ENCODE data around the gene ALG9. TPM values are rescaled to one million over a fixed set of nuclear protein-coding genes. Genes with fewer than 3 reads are reported as not detected.

The ALG9 gene
- polyA plus RNA-seq, 3 donors: 7.4 to 7.9 (median 7.8) TPM

DNA sequence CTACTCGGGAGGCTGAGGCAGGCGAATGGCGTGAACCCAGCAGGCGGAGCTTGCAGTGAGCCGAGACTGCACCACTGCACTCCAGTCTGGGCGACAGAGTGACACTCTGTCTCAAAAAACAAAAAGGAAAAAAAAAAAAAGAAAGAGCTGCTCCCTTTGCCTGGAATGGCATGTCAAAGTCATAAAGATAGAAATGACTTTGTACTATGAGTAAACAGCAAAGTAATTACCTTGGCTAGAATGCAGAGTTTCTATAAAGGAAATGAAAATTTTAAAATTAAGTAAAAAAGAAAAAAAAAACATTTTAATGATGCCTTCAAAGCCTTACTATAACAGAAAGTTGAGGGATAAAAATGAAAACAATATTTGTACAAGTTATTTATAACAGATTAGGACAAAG lies 115.3 kb downstream of the ALG9 start:
- Histone ChIP-seq H4K20me1 (ENCODE audit: insufficient read depth, low read length) (no peaks in the 10 kb centered on the region), H3K79me2 (ENCODE audit: insufficient read depth, low read length) (no peaks in the 10 kb centered on the region), H3K27ac (ENCODE audit: low read depth in 1 of 2, low read length in 2 of 2) (no peak overlapping the region), H3K4me3 (replicated peaks in 1 of 3; ENCODE audit: low read depth in 2 of 3, low read length in 3 of 3) (no peak overlapping the region), H3K36me3 (replicated peaks in 1 of 2; ENCODE audit: control insufficient read depth in 1 of 2, insufficient read depth in 2 of 2, low read length in 2 of 2) (peaks cover 83 to 96% of the 10 kb centered on the region in 2 donors), H3K9me3 (replicated peaks in 1 of 2; ENCODE audit: control insufficient read depth in 1 of 2, insufficient read depth in 1 of 2, low read length in 2 of 2) (no peaks in the 10 kb centered on the region), H3K9ac (ENCODE audit: insufficient read depth, low read length, poor library complexity, severe bottlenecking) (no peak overlapping the region), H3K4me1 (ENCODE audit: control insufficient read depth in 1 of 2, insufficient read depth in 2 of 2, low read length in 2 of 2) (no peaks in the 10 kb centered on the region), H2AFZ (ENCODE audit: insufficient read depth, low read depth, low read length, poor library complexity, severe bottlenecking) (no peak overlapping the region), H3K27me3 (ENCODE audit: control insufficient read depth in 2 of 2, insufficient read depth in 2 of 2, low read length in 2 of 2) (no peaks in the 10 kb centered on the region), H3K4me2 (replicated peaks; ENCODE audit: extremely low read depth, low read length, poor library complexity, severe bottlenecking) (no peak overlapping the region)
- no peaks in the 10 kb centered on the region for H3K9me3 Mint-ChIP-seq
- TF ChIP-seq CTCF (IDR thresholded peaks at IDR 0.05): no peak
- intact Hi-C loops (cut with micrococcal nuclease): no loop called here
- 96% methylated on average over 5 of the region's 6 CpGs for WGBS (ENCODE audit: insufficient coverage)
- H3K36me3 Mint-ChIP-seq: peaks cover 73 to 95% of the 10 kb centered on the region in 2 donors
- DNase-seq: no peak
- H3K27ac Mint-ChIP-seq: no peak overlapping the region
- H3K4me1 Mint-ChIP-seq: no peaks in the 10 kb centered on the region
- H3K27me3 Mint-ChIP-seq (ENCODE audit: low read depth in 3 of 3): no peaks in the 10 kb centered on the region
- H3K4me3 Mint-ChIP-seq: no peak overlapping the region

DNA sequence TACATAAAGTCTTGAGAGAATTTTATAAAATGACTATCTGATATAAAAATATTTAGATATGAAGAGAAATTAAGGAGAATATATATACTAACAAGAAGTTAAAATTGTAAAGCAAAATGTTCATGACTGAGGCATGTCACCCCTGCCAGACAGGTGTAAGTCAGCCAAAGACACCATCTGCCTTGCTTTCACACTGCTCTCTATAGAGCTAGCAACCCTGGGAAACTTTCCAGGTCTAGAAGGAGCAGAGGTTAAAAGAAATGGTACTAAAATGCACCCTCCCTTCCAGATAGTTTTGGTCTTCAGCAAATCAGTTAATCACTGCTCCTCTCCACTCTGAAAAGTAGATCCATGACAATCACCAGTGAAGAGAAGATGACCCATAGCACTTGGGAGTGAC lies 121.7 kb downstream of the ALG9 start:
- no peaks in the 10 kb centered on the region for H3K9me3 ChIP-seq (replicated peaks in 1 of 2; ENCODE audit: control insufficient read depth in 1 of 2, insufficient read depth in 1 of 2, low read length in 2 of 2)
- H3K9me3 Mint-ChIP-seq: peaks cover 0 to 3% (median 0%) of the 10 kb centered on the region in 7 donors
- no peak for DNase-seq
- no peak overlapping the region for H3K4me3 ChIP-seq (replicated peaks in 1 of 3; ENCODE audit: low read depth in 2 of 3, low read length in 3 of 3)
- H3K27ac ChIP-seq (ENCODE audit: low read depth in 1 of 2, low read length in 2 of 2): no peak overlapping the region
- H3K27me3 Mint-ChIP-seq (ENCODE audit: low read depth in 3 of 3): no peaks in the 10 kb centered on the region
- H2AFZ ChIP-seq (ENCODE audit: insufficient read depth, low read depth, low read length, poor library complexity, severe bottlenecking): no peak overlapping the region
- no peak for TF ChIP-seq CTCF (IDR thresholded peaks at IDR 0.05)
- no peak overlapping the region for H3K4me3 Mint-ChIP-seq
- peaks cover 90 to 96% of the 10 kb centered on the region in 2 donors for H3K36me3 ChIP-seq (replicated peaks in 1 of 2; ENCODE audit: control insufficient read depth in 1 of 2, insufficient read depth in 2 of 2, low read length in 2 of 2)
- H3K79me2 ChIP-seq (ENCODE audit: insufficient read depth, low read length): no peaks in the 10 kb centered on the region
- intact Hi-C loops (cut with micrococcal nuclease): no loop called here
- H3K27ac Mint-ChIP-seq: no peak overlapping the region
- no peaks in the 10 kb centered on the region for H4K20me1 ChIP-seq (ENCODE audit: insufficient read depth, low read length)
- H3K9ac ChIP-seq (ENCODE audit: insufficient read depth, low read length, poor library complexity, severe bottlenecking): no peak overlapping the region
- H3K4me1 Mint-ChIP-seq: no peaks in the 10 kb centered on the region
- no peaks in the 10 kb centered on the region for H3K27me3 ChIP-seq (ENCODE audit: control insufficient read depth in 2 of 2, insufficient read depth in 2 of 2, low read length in 2 of 2)
- no peaks in the 10 kb centered on the region for H3K4me1 ChIP-seq (ENCODE audit: control insufficient read depth in 1 of 2, insufficient read depth in 2 of 2, low read length in 2 of 2)
- peaks cover 76 to 96% of the 10 kb centered on the region in 2 donors for H3K36me3 Mint-ChIP-seq
- no peak overlapping the region for H3K4me2 ChIP-seq (replicated peaks; ENCODE audit: extremely low read depth, low read length, poor library complexity, severe bottlenecking)
